ENCODE data around the gene STAT4. TPM values are rescaled to one million over a fixed set of nuclear protein-coding genes. Genes with fewer than 3 reads are reported as not detected.

STAT4 gene
- total RNA-seq, 1 experiment from 2014 or later = 0.44 TPM

DNA sequence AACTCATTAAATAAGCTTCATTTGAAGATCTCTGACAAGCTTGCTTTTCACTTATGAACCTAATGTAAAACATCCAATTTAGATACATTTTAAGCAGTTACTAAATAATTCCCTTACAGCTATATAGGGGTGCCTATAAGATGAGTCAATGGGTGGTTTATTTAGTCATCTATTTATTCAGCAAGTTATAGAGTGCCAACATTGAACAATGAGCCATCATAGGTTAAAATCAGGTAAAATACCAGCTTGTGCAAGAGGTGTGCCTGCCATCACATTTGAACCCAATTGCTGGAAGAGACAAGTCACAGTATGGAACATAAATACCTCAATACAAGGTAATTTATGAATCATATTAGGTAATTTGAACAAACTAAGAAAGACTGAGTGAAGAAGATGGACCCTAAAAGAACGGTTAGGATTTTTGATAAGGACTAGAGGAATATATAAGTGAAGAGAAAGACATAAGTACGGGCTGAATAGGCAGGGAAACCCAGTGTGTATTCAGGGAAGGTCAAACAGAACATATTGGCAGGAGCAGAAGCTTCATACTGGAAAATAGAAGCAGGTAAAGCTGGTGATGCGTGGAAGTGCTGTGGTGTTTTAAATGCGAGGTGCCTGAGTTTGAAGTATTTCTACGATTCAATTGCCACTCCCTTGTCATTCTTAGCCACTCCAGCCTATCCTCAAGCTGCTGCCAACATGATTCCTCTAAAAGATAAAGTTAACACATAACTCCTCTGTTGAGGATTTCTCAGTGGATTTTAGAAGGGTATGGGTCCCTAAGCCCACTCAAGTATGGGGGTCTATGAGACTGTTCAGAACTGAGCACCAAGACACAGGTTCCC, 18.9 kb upstream of the STAT4 start (continued):
- TF ChIP-seq, protein P1, sequence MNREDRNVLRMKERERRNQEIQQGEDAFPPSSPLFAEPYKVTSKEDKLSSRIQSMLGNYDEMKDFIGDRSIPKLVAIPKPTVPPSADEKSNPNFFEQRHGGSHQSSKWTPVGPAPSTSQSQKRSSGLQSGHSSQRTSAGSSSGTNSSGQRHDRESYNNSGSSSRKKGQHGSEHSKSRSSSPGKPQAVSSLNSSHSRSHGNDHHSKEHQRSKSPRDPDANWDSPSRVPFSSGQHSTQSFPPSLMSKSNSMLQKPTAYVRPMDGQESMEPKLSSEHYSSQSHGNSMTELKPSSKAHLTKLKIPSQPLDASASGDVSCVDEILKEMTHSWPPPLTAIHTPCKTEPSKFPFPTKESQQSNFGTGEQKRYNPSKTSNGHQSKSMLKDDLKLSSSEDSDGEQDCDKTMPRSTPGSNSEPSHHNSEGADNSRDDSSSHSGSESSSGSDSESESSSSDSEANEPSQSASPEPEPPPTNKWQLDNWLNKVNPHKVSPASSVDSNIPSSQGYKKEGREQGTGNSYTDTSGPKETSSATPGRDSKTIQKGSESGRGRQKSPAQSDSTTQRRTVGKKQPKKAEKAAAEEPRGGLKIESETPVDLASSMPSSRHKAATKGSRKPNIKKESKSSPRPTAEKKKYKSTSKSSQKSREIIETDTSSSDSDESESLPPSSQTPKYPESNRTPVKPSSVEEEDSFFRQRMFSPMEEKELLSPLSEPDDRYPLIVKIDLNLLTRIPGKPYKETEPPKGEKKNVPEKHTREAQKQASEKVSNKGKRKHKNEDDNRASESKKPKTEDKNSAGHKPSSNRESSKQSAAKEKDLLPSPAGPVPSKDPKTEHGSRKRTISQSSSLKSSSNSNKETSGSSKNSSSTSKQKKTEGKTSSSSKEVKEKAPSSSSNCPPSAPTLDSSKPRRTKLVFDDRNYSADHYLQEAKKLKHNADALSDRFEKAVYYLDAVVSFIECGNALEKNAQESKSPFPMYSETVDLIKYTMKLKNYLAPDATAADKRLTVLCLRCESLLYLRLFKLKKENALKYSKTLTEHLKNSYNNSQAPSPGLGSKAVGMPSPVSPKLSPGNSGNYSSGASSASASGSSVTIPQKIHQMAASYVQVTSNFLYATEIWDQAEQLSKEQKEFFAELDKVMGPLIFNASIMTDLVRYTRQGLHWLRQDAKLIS (CRISPR knock-in tag; IDR thresholded peaks at IDR 0.05; ENCODE audit: borderline replicate concordance) = no peak

DNA sequence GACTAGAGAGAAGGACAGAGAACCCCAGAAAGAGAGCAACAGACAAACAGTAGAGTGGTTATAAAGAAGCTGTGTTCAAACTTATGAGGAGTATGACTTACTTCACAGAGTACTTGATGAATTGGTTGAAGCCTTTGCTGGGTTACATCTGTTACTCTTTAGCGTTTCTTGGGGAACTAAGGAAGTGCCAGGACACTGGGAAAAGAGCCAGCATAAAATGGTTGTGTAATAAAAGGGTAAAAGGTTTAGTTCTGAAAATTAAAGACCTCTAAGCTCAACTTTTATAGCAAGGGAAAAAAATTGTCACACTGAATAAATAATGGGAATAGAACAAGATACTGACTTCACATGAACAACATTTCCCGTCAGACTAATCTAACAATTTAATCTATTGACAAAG, 17.0 kb upstream of the STAT4 start:
- ChIA-PET POLR2A (no interaction called here), CTCF (no interaction called here)
- Mint-ChIP-seq H3K27me3 (ENCODE audit: low read depth) (peaks cover 5% of the 10 kb centered on the region; the same call in 1 of the 2 replicates), H3K4me3 (no peak overlapping the region), H3K9me3 (no peaks in the 10 kb centered on the region), H3K4me1 (peaks cover 7% of the 10 kb centered on the region), H3K36me3 (no peaks in the 10 kb centered on the region), H3K27ac (no peak overlapping the region)
- ATAC-seq = no peak
- DNase-seq (ENCODE audit: low spot score) = no peak
- TF ChIP-seq SP1 (CRISPR knock-in tag; conservative IDR thresholded peaks at IDR 0.05) = no peak
- TF ChIP-seq, protein P2, sequence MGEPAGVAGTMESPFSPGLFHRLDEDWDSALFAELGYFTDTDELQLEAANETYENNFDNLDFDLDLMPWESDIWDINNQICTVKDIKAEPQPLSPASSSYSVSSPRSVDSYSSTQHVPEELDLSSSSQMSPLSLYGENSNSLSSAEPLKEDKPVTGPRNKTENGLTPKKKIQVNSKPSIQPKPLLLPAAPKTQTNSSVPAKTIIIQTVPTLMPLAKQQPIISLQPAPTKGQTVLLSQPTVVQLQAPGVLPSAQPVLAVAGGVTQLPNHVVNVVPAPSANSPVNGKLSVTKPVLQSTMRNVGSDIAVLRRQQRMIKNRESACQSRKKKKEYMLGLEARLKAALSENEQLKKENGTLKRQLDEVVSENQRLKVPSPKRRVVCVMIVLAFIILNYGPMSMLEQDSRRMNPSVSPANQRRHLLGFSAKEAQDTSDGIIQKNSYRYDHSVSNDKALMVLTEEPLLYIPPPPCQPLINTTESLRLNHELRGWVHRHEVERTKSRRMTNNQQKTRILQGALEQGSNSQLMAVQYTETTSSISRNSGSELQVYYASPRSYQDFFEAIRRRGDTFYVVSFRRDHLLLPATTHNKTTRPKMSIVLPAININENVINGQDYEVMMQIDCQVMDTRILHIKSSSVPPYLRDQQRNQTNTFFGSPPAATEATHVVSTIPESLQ (CRISPR knock-in tag; IDR thresholded peaks at IDR 0.05) = no peak

DNA sequence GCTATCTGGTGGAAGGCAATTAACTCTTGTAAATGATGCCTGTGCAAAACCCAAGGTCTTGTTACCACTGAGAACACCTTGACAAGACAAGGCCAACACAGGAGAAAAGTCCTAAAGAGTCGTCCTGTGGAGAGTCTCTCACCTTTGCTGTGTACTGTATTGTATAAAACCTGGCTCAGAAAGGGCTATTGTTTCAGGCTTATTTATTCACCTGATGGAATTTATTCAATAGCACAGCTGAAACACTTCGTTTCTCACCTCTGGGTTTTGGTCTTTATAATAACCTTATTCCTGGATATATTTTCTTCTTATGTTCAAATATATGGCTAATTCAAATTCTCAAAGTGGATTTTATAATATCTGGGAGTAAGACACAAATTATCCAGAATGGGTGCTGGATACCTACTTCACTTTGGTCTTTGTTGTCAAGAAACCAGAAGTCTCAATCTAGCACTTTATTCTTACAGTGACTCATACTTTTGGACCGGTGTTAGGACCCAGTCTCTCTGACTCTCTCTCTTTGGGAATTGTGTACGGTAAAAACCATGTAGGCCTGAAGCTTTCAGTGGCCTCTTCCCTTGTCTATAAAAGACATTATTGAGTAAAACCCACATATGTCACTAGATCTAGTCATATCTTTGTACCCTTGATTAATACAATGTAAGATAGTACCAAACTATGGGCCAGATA, 16.1 kb upstream of the STAT4 start:
- no peak overlapping the region for H3K4me3 Mint-ChIP-seq
- TF ChIP-seq, protein P3, sequence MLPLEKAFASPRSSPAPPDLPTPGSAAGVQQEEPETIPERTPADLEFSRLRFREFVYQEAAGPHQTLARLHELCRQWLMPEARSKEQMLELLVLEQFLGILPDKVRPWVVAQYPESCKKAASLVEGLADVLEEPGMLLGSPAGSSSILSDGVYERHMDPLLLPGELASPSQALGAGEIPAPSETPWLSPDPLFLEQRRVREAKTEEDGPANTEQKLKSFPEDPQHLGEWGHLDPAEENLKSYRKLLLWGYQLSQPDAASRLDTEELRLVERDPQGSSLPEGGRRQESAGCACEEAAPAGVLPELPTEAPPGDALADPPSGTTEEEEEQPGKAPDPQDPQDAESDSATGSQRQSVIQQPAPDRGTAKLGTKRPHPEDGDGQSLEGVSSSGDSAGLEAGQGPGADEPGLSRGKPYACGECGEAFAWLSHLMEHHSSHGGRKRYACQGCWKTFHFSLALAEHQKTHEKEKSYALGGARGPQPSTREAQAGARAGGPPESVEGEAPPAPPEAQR (CRISPR knock-in tag; IDR thresholded peaks at IDR 0.05) = no peak
- no peak for TF ChIP-seq NR1H2 (CRISPR knock-in tag; IDR thresholded peaks at IDR 0.05)
- TF ChIP-seq EMX1 (CRISPR knock-in tag; IDR thresholded peaks at IDR 0.05) = no peak
- TF ChIP-seq, protein P4, sequence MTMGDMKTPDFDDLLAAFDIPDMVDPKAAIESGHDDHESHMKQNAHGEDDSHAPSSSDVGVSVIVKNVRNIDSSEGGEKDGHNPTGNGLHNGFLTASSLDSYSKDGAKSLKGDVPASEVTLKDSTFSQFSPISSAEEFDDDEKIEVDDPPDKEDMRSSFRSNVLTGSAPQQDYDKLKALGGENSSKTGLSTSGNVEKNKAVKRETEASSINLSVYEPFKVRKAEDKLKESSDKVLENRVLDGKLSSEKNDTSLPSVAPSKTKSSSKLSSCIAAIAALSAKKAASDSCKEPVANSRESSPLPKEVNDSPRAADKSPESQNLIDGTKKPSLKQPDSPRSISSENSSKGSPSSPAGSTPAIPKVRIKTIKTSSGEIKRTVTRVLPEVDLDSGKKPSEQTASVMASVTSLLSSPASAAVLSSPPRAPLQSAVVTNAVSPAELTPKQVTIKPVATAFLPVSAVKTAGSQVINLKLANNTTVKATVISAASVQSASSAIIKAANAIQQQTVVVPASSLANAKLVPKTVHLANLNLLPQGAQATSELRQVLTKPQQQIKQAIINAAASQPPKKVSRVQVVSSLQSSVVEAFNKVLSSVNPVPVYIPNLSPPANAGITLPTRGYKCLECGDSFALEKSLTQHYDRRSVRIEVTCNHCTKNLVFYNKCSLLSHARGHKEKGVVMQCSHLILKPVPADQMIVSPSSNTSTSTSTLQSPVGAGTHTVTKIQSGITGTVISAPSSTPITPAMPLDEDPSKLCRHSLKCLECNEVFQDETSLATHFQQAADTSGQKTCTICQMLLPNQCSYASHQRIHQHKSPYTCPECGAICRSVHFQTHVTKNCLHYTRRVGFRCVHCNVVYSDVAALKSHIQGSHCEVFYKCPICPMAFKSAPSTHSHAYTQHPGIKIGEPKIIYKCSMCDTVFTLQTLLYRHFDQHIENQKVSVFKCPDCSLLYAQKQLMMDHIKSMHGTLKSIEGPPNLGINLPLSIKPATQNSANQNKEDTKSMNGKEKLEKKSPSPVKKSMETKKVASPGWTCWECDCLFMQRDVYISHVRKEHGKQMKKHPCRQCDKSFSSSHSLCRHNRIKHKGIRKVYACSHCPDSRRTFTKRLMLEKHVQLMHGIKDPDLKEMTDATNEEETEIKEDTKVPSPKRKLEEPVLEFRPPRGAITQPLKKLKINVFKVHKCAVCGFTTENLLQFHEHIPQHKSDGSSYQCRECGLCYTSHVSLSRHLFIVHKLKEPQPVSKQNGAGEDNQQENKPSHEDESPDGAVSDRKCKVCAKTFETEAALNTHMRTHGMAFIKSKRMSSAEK (CRISPR knock-in tag; IDR thresholded peaks at IDR 0.05; ENCODE audit: borderline replicate concordance) = no peak
- TF ChIP-seq FOXJ3 (CRISPR knock-in tag; IDR thresholded peaks at IDR 0.05; ENCODE audit: borderline replicate concordance) = no peak
- TF ChIP-seq SOX15 (CRISPR knock-in tag; IDR thresholded peaks at IDR 0.05) = no peak
- TF ChIP-seq, protein P5, sequence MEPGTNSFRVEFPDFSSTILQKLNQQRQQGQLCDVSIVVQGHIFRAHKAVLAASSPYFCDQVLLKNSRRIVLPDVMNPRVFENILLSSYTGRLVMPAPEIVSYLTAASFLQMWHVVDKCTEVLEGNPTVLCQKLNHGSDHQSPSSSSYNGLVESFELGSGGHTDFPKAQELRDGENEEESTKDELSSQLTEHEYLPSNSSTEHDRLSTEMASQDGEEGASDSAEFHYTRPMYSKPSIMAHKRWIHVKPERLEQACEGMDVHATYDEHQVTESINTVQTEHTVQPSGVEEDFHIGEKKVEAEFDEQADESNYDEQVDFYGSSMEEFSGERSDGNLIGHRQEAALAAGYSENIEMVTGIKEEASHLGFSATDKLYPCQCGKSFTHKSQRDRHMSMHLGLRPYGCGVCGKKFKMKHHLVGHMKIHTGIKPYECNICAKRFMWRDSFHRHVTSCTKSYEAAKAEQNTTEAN (CRISPR knock-in tag; IDR thresholded peaks at IDR 0.05) = no peak
- TF ChIP-seq ATF1 (CRISPR knock-in tag; IDR thresholded peaks at IDR 0.05) = no peak
- TF ChIP-seq IRF2 (CRISPR knock-in tag; IDR thresholded peaks at IDR 0.05; ENCODE audit: borderline replicate concordance, low read depth) = no peak
- TF ChIP-seq ELF4 (CRISPR knock-in tag; IDR thresholded peaks at IDR 0.05; ENCODE audit: low read depth) = no peak
- TF ChIP-seq JAZF1 (CRISPR knock-in tag; IDR thresholded peaks at IDR 0.05) = no peak
- no peak for TF ChIP-seq JUN (CRISPR knock-in tag; IDR thresholded peaks at IDR 0.05)
- no peak for TF ChIP-seq NFE2L1 (CRISPR knock-in tag; IDR thresholded peaks at IDR 0.05)
- TF ChIP-seq ZNF416 (CRISPR knock-in tag; IDR thresholded peaks at IDR 0.05) = no peak
- TF ChIP-seq PRRX2 (CRISPR knock-in tag; IDR thresholded peaks at IDR 0.05) = no peak
- no peak for TF ChIP-seq MYBL2 (CRISPR knock-in tag; IDR thresholded peaks at IDR 0.05)
- H3K36me3 Mint-ChIP-seq = no peaks in the 10 kb centered on the region
- no peak for ATAC-seq
- POLR2A ChIA-PET = no interaction called here
- H3K4me1 Mint-ChIP-seq = peaks cover 7% of the 10 kb centered on the region
- no peaks in the 10 kb centered on the region for H3K9me3 Mint-ChIP-seq
- H3K27me3 Mint-ChIP-seq (ENCODE audit: low read depth) = peaks cover 8% of the 10 kb centered on the region
- no peak overlapping the region for H3K27ac Mint-ChIP-seq
- no peak for DNase-seq (ENCODE audit: low spot score)
- CTCF ChIA-PET = interaction anchor here (3.1 kb wide), 1 partner anchor 115 kb away, joined by 29 read pairs; no protein-coding TSS in a partner anchor
